GM23338 (cell line): ENCODE data around the gene UBA1.

Source experiments
- CREB1 ChIP-seq: fragments of 250-450 bp; sonication (Bioruptor Pico); IDR thresholded peaks from 2 replicates; pipeline ENCODE4 v1.5.0; 2020; ENCODE audit warnings: low read depth, mild to moderate bottlenecking, moderate library complexity
- EZH2 ChIP-seq: fragments of 200-600 bp; sonication (generic); IDR thresholded peaks from one replicate; pipeline ENCODE4 v1.8.0; 2017; ENCODE audit warnings: antibody characterized with exemption, mild to moderate bottlenecking, low read depth; ENCODE audit not compliant: unreplicated experiment
- EZH2phosphoT487 ChIP-seq: fragments of 200-600 bp; sonication (generic); IDR thresholded peaks from one replicate; pipeline ENCODE4 v1.8.1; 2018; ENCODE audit warnings: antibody characterized with exemption; ENCODE audit not compliant: unreplicated experiment
- JUNB ChIP-seq: IDR thresholded peaks from one replicate; pipeline ENCODE4 v1.6.1; 2016; ENCODE audit warnings: antibody characterized with exemption; ENCODE audit not compliant: unreplicated experiment
- POLR2AphosphoS5 ChIP-seq: IDR thresholded peaks from 2 replicates; pipeline ENCODE4 v1.6.1; 2016; ENCODE audit warnings: antibody characterized with exemption, low read depth
- ZNF114 ChIP-seq: fragments of 250-450 bp; sonication (Bioruptor Pico); IDR thresholded peaks from 2 replicates; pipeline ENCODE4 v1.5.0; 2020; ENCODE audit warnings: mild to moderate bottlenecking, moderate library complexity
- ZNF331 ChIP-seq: fragments of 250-450 bp; sonication (Bioruptor Pico); IDR thresholded peaks from 2 replicates; pipeline ENCODE4 v1.5.0; 2020; ENCODE audit warnings: low read depth, mild to moderate bottlenecking, moderate library complexity
- TF ChIP-seq, protein P1 (sequence below), 2 experiments: fragments of 200-600 bp in 1 of 2; sonication (generic) in 1 of 2; conservative IDR thresholded peaks; 2 replicates each; pipeline versions ENCODE4 v1.5.1 to v1.6.1; 2016 to 2017; ENCODE audit warnings: antibody characterized with exemption in 2 of 2, low read depth in 2 of 2, mild to moderate bottlenecking in 2 of 2, moderate library complexity in 1 of 2
- TF ChIP-seq, protein P2 (sequence below): IDR thresholded peaks from one replicate; pipeline ENCODE4 v1.6.1; 2018; ENCODE audit warnings: antibody characterized with exemption; ENCODE audit not compliant: unreplicated experiment
- TF ChIP-seq, protein P3 (sequence below): IDR thresholded peaks from 2 replicates; pipeline ENCODE4 v1.6.1; 2016; ENCODE audit warnings: antibody characterized with exemption
- TF ChIP-seq, protein P4 (sequence below): fragments of 250-450 bp; sonication (Bioruptor Pico); IDR thresholded peaks from 2 replicates; pipeline ENCODE4 v1.5.0; 2020; ENCODE audit warnings: mild to moderate bottlenecking, moderate library complexity

DNA sequence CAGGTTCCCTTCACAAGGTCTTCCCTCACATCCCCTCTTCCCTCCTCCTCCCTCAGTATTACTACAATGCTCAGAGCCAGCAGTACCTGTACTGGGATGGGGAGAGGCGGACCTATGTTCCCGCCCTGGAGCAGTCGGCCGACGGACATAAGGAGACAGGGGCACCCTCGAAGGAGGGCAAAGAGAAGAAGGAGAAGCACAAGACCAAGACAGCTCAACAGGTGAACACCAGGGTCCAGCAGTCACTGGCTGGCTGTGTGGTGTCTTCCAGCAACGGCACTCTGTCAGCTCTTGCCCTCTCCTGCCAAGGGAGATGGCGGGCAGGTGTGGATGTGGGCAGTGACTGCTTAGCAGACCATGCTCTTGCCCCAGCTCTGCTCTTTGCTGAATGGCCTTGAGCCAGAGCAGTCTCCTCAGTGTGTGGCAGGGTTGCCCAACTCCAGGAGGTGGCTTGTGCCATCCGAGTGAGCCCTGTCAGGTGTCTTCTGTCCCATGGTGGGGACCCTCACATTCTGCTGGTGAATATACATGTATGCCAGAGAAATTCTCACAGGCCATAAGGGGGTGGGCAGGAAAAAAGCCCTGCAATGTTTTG lies 11.4 kb upstream of the UBA1 start:
- TF ChIP-seq, protein P1, sequence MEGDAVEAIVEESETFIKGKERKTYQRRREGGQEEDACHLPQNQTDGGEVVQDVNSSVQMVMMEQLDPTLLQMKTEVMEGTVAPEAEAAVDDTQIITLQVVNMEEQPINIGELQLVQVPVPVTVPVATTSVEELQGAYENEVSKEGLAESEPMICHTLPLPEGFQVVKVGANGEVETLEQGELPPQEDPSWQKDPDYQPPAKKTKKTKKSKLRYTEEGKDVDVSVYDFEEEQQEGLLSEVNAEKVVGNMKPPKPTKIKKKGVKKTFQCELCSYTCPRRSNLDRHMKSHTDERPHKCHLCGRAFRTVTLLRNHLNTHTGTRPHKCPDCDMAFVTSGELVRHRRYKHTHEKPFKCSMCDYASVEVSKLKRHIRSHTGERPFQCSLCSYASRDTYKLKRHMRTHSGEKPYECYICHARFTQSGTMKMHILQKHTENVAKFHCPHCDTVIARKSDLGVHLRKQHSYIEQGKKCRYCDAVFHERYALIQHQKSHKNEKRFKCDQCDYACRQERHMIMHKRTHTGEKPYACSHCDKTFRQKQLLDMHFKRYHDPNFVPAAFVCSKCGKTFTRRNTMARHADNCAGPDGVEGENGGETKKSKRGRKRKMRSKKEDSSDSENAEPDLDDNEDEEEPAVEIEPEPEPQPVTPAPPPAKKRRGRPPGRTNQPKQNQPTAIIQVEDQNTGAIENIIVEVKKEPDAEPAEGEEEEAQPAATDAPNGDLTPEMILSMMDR (conservative IDR thresholded peaks at IDR 0.05; ENCODE audit: low read depth in 2 of 2) = no peak
- TF ChIP-seq JUNB (no peak), EZH2phosphoT487 (no peak), EZH2 (no peak), POLR2AphosphoS5 (no peak), CREB1 (CRISPR knock-in tag) (no peak), ZNF331 (CRISPR knock-in tag) (no peak), ZNF114 (CRISPR knock-in tag) (no peak)
- TF ChIP-seq, protein P2, sequence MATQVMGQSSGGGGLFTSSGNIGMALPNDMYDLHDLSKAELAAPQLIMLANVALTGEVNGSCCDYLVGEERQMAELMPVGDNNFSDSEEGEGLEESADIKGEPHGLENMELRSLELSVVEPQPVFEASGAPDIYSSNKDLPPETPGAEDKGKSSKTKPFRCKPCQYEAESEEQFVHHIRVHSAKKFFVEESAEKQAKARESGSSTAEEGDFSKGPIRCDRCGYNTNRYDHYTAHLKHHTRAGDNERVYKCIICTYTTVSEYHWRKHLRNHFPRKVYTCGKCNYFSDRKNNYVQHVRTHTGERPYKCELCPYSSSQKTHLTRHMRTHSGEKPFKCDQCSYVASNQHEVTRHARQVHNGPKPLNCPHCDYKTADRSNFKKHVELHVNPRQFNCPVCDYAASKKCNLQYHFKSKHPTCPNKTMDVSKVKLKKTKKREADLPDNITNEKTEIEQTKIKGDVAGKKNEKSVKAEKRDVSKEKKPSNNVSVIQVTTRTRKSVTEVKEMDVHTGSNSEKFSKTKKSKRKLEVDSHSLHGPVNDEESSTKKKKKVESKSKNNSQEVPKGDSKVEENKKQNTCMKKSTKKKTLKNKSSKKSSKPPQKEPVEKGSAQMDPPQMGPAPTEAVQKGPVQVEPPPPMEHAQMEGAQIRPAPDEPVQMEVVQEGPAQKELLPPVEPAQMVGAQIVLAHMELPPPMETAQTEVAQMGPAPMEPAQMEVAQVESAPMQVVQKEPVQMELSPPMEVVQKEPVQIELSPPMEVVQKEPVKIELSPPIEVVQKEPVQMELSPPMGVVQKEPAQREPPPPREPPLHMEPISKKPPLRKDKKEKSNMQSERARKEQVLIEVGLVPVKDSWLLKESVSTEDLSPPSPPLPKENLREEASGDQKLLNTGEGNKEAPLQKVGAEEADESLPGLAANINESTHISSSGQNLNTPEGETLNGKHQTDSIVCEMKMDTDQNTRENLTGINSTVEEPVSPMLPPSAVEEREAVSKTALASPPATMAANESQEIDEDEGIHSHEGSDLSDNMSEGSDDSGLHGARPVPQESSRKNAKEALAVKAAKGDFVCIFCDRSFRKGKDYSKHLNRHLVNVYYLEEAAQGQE = no peak
- TF ChIP-seq, protein P3, sequence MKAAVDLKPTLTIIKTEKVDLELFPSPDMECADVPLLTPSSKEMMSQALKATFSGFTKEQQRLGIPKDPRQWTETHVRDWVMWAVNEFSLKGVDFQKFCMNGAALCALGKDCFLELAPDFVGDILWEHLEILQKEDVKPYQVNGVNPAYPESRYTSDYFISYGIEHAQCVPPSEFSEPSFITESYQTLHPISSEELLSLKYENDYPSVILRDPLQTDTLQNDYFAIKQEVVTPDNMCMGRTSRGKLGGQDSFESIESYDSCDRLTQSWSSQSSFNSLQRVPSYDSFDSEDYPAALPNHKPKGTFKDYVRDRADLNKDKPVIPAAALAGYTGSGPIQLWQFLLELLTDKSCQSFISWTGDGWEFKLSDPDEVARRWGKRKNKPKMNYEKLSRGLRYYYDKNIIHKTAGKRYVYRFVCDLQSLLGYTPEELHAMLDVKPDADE = no peak
- TF ChIP-seq, protein P4, sequence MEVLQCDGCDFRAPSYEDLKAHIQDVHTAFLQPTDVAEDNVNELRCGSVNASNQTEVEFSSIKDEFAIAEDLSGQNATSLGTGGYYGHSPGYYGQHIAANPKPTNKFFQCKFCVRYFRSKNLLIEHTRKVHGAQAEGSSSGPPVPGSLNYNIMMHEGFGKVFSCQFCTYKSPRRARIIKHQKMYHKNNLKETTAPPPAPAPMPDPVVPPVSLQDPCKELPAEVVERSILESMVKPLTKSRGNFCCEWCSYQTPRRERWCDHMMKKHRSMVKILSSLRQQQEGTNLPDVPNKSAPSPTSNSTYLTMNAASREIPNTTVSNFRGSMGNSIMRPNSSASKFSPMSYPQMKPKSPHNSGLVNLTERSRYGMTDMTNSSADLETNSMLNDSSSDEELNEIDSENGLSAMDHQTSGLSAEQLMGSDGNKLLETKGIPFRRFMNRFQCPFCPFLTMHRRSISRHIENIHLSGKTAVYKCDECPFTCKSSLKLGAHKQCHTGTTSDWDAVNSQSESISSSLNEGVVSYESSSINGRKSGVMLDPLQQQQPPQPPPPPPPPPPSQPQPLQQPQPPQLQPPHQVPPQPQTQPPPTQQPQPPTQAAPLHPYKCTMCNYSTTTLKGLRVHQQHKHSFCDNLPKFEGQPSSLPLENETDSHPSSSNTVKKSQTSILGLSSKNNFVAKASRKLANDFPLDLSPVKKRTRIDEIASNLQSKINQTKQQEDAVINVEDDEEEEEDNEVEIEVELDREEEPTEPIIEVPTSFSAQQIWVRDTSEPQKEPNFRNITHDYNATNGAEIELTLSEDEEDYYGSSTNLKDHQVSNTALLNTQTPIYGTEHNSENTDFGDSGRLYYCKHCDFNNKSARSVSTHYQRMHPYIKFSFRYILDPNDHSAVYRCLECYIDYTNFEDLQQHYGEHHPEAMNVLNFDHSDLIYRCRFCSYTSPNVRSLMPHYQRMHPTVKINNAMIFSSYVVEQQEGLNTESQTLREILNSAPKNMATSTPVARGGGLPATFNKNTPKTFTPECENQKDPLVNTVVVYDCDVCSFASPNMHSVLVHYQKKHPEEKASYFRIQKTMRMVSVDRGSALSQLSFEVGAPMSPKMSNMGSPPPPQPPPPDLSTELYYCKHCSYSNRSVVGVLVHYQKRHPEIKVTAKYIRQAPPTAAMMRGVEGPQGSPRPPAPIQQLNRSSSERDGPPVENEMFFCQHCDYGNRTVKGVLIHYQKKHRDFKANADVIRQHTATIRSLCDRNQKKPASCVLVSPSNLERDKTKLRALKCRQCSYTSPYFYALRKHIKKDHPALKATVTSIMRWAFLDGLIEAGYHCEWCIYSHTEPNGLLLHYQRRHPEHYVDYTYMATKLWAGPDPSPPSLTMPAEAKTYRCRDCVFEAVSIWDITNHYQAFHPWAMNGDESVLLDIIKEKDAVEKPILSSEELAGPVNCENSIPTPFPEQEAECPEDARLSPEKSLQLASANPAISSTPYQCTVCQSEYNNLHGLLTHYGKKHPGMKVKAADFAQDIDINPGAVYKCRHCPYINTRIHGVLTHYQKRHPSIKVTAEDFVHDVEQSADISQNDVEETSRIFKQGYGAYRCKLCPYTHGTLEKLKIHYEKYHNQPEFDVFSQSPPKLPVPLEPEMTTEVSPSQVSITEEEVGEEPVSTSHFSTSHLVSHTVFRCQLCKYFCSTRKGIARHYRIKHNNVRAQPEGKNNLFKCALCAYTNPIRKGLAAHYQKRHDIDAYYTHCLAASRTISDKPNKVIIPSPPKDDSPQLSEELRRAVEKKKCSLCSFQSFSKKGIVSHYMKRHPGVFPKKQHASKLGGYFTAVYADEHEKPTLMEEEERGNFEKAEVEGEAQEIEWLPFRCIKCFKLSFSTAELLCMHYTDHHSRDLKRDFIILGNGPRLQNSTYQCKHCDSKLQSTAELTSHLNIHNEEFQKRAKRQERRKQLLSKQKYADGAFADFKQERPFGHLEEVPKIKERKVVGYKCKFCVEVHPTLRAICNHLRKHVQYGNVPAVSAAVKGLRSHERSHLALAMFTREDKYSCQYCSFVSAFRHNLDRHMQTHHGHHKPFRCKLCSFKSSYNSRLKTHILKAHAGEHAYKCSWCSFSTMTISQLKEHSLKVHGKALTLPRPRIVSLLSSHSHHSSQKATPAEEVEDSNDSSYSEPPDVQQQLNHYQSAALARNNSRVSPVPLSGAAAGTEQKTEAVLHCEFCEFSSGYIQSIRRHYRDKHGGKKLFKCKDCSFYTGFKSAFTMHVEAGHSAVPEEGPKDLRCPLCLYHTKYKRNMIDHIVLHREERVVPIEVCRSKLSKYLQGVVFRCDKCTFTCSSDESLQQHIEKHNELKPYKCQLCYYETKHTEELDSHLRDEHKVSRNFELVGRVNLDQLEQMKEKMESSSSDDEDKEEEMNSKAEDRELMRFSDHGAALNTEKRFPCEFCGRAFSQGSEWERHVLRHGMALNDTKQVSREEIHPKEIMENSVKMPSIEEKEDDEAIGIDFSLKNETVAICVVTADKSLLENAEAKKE (CRISPR knock-in tag) = no peak
